AG04449 (cell line): ENCODE results near the gene BABAM1.
"Not testable (repeated sequence)": the region's sequence is repeated elsewhere in the genome, so short reads cannot be mapped to it uniquely, and the experiment has no call there.

Source experiments
- CTCF ChIA-PET: fragments of 350-600 bp; formaldehyde crosslinking; extraction: SDS; loops from one replicate; lab custom pipeline; 2021; ENCODE audit warnings: antibody characterized with exemption; lab: Yijun Ruan, JAX
- POLR2A ChIA-PET: fragments of 400-600, 350-600 bp; formaldehyde crosslinking; extraction: SDS; loops from one replicate; lab custom pipeline; 2020; ENCODE audit warnings: antibody characterized with exemption, inconsistent platforms; lab: Yijun Ruan, JAX
- DNase-seq: peaks from one replicate; pipeline ENCODE4 v3.0.0-alpha.2; 2010; ENCODE audit warnings: low read depth, low spot score
- H3K4me3 ChIP-seq: 2 replicates; pipeline ENCODE4 v1.5.1; 2011; ENCODE audit warnings: low read depth, mild to moderate bottlenecking, control low read depth, low read length
- TF ChIP-seq, protein P1 (sequence below): IDR thresholded peaks from one replicate; pipeline ENCODE4 v1.5.1; 2011; ENCODE audit warnings: mild to moderate bottlenecking, moderate library complexity, low read length, control low read depth, inconsistent platforms; ENCODE audit not compliant: insufficient read depth; ENCODE audit errors: missing control alignments

Gene BABAM1

DNA sequence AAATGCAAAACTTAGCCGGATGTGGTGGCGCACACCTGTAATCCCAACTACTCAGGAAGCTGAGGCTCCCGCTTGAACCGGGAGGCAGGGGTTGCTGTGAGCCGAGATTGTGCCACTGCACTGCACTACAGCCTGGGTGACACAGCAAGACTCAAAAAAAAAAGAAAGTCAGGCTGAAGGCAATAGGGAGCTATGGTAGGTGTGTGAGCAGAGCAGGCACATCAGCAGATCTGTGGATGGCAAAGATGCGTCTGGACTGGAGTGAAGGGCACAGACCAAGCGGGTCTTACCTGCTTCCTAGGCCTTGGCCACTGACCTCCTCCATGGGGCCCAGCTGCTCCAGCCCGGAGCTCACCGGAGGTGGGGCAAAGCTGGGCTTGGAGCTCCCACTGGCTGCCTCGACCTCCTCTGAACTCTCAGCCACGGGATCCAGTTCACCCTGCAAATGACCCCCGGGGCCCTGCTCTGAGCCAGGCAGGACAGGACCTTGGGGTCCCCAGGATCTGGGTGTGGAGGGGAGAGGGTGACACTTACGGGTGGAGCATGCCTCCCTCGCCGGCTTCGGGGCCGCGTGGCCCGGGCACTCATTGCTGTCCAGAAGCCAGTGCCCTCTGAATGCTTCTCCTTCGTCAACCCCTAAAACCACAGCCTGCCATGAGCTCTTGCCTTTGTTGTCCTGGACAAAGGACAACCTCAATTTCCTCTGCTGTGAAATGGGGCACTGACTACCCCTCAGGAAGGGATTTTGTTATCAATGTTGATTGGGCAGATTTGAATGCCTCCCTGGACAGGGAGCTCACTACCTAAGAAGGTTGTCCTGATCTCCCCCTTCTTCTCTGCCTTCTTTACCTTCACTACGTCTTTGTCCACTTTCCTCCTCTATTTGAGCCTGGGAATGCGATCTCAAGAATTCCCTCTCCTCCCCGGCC, 3.3 kb upstream of the BABAM1 start:
- ChIA-PET CTCF (interaction anchor here (0.8 to 3.9 kb wide), 11 partner anchors 9 to 196 kb away, joined by 3 to 19 read pairs (median 3); no protein-coding TSS in a partner anchor), POLR2A (no interaction called here)
- DNase-seq = no peak
- no peak overlapping the region for H3K4me3 ChIP-seq
- TF ChIP-seq, protein P1, sequence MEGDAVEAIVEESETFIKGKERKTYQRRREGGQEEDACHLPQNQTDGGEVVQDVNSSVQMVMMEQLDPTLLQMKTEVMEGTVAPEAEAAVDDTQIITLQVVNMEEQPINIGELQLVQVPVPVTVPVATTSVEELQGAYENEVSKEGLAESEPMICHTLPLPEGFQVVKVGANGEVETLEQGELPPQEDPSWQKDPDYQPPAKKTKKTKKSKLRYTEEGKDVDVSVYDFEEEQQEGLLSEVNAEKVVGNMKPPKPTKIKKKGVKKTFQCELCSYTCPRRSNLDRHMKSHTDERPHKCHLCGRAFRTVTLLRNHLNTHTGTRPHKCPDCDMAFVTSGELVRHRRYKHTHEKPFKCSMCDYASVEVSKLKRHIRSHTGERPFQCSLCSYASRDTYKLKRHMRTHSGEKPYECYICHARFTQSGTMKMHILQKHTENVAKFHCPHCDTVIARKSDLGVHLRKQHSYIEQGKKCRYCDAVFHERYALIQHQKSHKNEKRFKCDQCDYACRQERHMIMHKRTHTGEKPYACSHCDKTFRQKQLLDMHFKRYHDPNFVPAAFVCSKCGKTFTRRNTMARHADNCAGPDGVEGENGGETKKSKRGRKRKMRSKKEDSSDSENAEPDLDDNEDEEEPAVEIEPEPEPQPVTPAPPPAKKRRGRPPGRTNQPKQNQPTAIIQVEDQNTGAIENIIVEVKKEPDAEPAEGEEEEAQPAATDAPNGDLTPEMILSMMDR = no peak

DNA sequence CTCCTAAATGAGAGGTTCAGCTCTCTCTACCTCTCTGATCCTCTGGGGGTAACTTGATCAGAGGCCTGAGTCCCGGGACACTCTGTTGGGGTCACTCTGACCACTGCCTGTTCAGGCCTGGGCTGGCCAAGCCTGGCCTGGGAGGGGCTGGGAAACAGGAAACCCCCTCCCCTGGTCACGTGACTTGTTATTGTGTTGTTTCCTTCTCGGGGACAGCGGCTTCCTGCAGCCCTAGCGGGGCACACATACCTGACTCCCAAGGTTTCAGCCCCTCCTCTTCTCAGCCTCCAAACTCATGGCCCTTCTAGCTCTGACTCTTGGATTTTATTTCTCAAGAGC, 2.6 kb upstream of the BABAM1 start, which contains the start of gene USHBP1:
Gene USHBP1, minus strand, starts transcription at position 105 of the 339 bp plus-strand sequence. CDS start 446 bp downstream, outside the sequence.
- ChIA-PET CTCF (interaction anchor here (0.8 to 3.9 kb wide), 8 partner anchors 10 to 79 kb away, joined by 3 to 19 read pairs (median 4); no protein-coding TSS in a partner anchor), POLR2A (interaction anchor here (0.7 to 1.2 kb wide), 2 partner anchors 9 to 25 kb away, joined by 3 read pairs; no protein-coding TSS in a partner anchor)
- TF ChIP-seq, protein P1 = no peak
- no peak for DNase-seq
- H3K4me3 ChIP-seq = no peak within 1 kb of the TSS

DNA sequence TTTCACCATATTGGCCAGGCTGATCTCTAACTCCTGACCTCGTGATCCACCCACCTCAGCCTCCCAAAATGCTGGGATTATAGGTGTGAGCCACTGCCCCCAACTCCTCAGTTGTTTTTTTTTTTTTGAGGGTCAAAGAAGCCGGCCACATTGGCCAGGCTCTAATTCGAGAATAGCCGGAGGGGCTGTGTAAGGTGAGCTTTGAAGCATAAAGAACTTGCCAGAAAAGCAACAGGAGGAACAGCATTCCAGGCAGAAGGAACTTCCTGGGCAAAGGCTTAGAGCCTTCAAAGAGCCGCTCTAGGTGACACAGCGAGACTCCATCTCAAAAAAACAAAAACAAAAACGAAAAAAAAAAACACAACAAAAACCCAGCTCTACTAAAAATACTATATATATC, 1.2 kb upstream of the BABAM1 start:
- no peak for DNase-seq
- H3K4me3 ChIP-seq = no peak overlapping the region
- TF ChIP-seq, protein P1 = no peak
- ChIA-PET CTCF (interaction anchor here (0.8 to 1.8 kb wide), 6 partner anchors 11 to 200 kb away, joined by 3 to 23 read pairs (median 4); partner anchors contain the start of gene ANKLE1), POLR2A (no interaction called here)

GRCh38 chr19:17266589-17266974, 661 bp upstream of the BABAM1 start:
- no peak for DNase-seq
- ChIA-PET CTCF (interaction anchor here (0.8 to 1.8 kb wide), 6 partner anchors 12 to 199 kb away, joined by 3 to 23 read pairs (median 4); partner anchors contain the start of gene ANKLE1), POLR2A (interaction anchor here (0.6 to 0.9 kb wide), 5 partner anchors 32 to 1119 kb away, joined by 3 read pairs; partner anchors contain the start of genes GDF15 and USE1)
- TF ChIP-seq, protein P1 = no peak
- H3K4me3 ChIP-seq = no peak overlapping the region

DNA sequence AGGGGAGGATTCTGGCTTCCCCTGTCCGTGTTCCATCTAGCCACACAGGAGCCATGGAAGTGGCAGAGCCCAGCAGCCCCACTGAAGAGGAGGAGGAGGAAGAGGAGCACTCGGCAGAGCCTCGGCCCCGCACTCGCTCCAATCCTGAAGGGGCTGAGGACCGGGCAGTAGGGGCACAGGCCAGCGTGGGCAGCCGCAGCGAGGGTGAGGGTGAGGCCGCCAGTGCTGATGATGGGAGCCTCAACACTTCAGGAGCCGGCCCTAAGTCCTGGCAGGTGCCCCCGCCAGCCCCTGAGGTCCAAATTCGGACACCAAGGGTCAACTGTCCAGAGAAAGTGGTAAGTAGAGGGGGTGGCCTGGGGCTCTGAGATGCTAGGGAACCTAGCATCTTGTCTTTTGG, 1.5 kb downstream of the BABAM1 start:
- ChIA-PET POLR2A (no interaction called here), CTCF (interaction anchor here (0.9 to 2.1 kb wide), 3 partner anchors 14 to 37 kb away, joined by 3 to 16 read pairs (median 3); partner anchors contain the start of gene MRPL34)
- DNase-seq = no peak
- TF ChIP-seq, protein P1 = no peak
- no peak overlapping the region; the same call in 1 of the 2 replicates for H3K4me3 ChIP-seq

GRCh38 chr19:17274892-17275291, 7.6 kb downstream of the BABAM1 start:
- DNase-seq, H3K4me3 ChIP-seq, POLR2A ChIA-PET, CTCF ChIA-PET: not testable (repeated sequence)
